ENCODE data around the gene TRIM31.
A peak's percentile ranks its signal among the peaks of the same experiment; 100 is the strongest.

TRIM31 gene

GRCh38 chr6:30111266-30111856, 1.5 kb downstream of the TRIM31 start:
- no peak overlapping the region for H3K4me3 ChIP-seq
- H3K27ac ChIP-seq, result no peak overlapping the region
- TF ChIP-seq CTCF (IDR thresholded peaks at IDR 0.05), result no peak
- DNase-seq (ENCODE audit: low spot score), result no peak

- TF ChIP-seq CTCF (IDR thresholded peaks at IDR 0.05), result no peak
- no peak for DNase-seq (ENCODE audit: low spot score)
- no peak overlapping the region for H3K4me3 ChIP-seq
- H3K27ac ChIP-seq, result no peak overlapping the region
Observed at GRCh38 chr6:30104661-30105060, 8.2 kb downstream of the TRIM31 start.

GRCh38 chr6:30103872-30104179, 9.1 kb downstream of the TRIM31 start:
- DNase-seq (ENCODE audit: low spot score), result no peak

GRCh38 chr6:30102970-30103871, 9.7 kb downstream of the TRIM31 start:
- DNase-seq (ENCODE audit: low spot score), result peak; percentile 86
- H3K4me3 ChIP-seq, result peak overlapping the region; percentile 66
- peak; percentile 90 for TF ChIP-seq CTCF (IDR thresholded peaks at IDR 0.05)
- peak overlapping the region in 1 of 2 donors; percentile 89 for H3K27ac ChIP-seq

More at GRCh38 chr6:30103872-30104179, 9.1 kb downstream of the TRIM31 start:
- no peak for TF ChIP-seq CTCF (IDR thresholded peaks at IDR 0.05)
- H3K27ac ChIP-seq, result no peak overlapping the region
- peak overlapping the region; percentile 66 for H3K4me3 ChIP-seq

GRCh38 chr6:30102414-30102969, 10.4 kb downstream of the TRIM31 start:
- peak overlapping the region; percentile 66 for H3K4me3 ChIP-seq
- H3K27ac ChIP-seq, result peak overlapping the region; percentile 5 to 89
- TF ChIP-seq CTCF (IDR thresholded peaks at IDR 0.05), result no peak
- DNase-seq (ENCODE audit: low spot score), result no peak

GRCh38 chr6:30101444-30102413, 11.2 kb downstream of the TRIM31 start:
- TF ChIP-seq CTCF (IDR thresholded peaks at IDR 0.05), result no peak
- peak overlapping the region; percentile 5 to 89 for H3K27ac ChIP-seq
- DNase-seq (ENCODE audit: low spot score), result peak; percentile 91
- H3K4me3 ChIP-seq, result peak overlapping the region; percentile 66

Measured in coronary artery (tissue), 2 donors.